ENCODE results near the gene HOXB5.

The HOXB5 gene

GRCh38 chr17:48615047-48615962, 21.7 kb upstream of the HOXB5 start, which contains the start of gene HOXB8:
TSS of gene HOXB8 (minus strand) at chr17:48615292. CDS start at chr17:48614704, 588 bp downstream.
- no peak for DNase-seq

GRCh38 chr17:48613862-48614694, 20.5 kb upstream of the HOXB5 start:
- DNase-seq, result peak; percentile 72

GRCh38 chr17:48612854-48613691, 19.5 kb upstream of the HOXB5 start:
- peak; percentile 77 for DNase-seq

GRCh38 chr17:48612456-48612853, 18.9 kb upstream of the HOXB5 start:
- no peak for DNase-seq

- no peak for DNase-seq
Measured at GRCh38 chr17:48611681-48612455, 18.3 kb upstream of the HOXB5 start.

DNA sequence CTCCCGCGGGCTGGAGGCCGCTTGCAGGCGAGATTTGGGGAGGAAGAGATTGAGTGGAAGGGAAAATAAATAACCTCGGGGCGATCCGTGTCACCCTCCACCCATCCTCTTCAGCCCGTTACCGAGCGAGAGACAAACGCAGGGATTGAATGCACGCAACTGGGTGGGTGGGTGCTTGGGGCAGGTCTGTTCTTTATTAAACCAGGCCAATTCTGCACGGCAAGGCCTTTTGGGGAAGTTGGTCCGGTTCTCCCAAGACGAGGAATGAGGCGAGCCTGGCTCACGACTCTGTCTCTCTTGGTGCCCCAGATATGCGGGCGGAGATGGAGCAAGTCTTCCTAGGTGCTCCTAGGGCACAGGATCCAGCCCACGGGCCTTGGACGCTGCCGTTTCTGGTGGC, 17.6 kb upstream of the HOXB5 start:
- DNase-seq, result no peak

- DNase-seq, result peak; percentile 87
Measured at GRCh38 chr17:48610282-48611211, 17.0 kb upstream of the HOXB5 start, which contains the start of gene HOXB7. TSS of gene HOXB7 (minus strand) at chr17:48611017. CDS start at chr17:48610918, 99 bp downstream.

DNA sequence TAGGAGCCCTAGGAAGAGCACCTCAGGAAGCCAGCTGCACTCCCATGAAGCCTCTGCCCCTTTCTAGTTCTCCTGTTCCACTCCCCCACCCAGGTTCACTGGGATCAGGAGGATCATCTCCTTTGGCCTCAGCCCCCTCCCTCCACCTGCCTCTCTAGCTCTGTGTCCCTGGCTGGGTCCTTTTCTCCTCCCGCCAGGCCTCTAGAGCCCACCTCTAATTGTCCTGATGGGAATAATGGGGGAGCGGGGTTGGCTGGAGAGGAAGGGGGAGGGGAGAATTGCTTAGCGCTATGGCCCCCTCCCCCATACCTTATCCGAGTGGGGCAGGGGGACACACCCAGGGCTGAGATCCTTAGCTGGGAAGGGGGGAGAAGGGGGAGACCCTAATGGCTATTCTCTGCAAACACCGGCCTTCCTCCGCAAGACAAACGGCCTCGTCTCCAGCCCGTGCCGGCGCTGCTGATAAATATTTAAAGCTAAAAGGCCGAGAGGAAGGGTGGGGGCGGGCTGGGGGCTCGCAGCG, 16.2 kb upstream of the HOXB5 start:
- DNase-seq, result no peak

- no peak for DNase-seq
Measured at GRCh38 chr17:48609033-48609432, 15.5 kb upstream of the HOXB5 start.

DNA sequence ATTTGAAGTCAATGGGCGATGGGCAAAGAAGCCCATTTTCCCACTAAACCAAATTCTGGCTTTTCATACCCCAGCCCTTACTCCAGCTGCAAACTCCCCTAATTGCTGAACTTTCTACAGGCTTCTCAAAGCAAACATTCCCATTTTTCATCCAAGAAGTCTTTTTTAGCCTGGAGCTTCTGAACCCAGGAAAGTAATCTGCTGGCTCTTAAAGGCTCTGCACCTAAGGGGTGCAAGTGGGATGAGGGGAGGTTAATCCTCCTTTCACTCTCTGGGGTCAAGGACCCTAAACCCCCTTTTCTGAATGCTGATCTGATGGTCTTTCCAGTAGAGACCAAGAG, 14.9 kb upstream of the HOXB5 start:
- DNase-seq, result no peak

DNA sequence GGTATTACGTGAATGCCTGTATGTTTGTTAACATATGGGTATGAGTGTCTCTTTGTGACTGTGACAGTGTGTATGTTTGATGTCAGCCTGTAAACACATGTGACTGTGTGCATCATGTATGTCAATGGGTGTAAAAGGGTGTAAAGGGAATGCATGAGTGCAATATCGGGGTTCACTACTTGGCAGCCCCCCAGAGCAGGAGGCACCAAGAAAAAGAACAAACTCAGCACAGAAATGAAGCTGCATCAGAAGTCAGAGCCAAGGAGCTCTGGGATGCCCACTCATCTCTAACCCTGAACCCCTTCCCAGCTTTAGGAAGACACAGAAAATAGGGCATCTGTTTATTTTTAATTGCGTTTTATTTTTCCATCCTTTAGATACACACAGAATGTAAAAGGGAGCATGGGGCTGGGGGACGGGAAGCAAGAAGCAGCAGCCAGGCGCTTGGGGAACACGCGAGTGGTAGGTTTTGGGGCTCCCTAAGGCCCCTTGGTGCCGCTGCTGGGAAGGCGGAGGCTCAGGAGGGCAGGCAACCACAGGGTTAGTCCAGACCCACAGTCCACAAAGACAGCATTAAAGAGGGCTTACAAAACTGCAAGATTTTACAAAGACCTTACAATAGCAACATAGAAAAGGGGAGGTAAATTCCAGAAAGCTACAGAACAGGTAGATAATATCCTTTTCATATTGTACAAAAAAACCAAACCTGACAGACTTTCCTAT, 13.5 kb upstream of the HOXB5 start:
- no peak for DNase-seq

DNA sequence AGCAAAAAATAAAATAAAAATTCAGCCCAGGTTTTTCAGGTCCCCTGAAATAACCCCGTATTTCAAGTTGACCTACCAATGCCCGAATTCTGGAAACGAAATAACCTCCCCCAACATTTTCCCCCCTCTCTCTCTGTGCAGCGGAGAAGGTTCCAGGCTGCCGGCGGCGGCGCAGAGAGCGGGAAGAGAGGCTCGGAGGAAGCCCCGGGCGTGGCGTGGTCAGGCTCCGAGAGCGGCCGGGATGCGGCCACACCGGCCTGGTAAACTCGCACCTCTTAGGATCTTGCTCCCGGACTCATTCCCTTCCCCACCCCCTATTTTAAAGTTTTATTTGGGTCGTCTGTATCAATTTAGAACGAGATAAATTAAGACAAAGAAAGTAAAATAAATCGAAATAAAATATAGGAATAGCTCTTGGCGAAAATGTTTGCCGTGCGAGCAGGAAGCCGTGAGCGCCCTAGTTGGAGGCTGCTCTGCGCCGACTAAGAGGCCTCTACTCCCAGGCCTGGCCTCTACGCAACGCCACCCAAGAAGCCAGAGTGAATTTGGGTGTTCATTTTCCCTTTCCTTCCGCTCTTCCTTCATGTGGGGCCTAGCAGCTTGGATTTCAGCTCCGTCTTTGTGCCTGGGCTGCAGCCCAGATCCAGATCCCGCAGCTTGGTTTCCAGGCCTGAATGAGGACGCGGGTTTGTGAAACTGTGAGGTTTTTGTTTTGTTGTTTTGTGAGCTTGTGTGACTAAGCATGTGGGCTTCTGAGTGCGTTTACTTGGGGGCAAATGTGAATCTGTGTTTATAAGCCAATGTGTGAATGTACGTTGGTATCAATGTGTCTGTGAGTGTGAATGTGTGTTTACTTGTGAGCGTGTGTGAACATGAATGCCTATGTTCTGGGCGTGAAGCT, 12.7 kb upstream of the HOXB5 start:
- DNase-seq, result no peak

DNA sequence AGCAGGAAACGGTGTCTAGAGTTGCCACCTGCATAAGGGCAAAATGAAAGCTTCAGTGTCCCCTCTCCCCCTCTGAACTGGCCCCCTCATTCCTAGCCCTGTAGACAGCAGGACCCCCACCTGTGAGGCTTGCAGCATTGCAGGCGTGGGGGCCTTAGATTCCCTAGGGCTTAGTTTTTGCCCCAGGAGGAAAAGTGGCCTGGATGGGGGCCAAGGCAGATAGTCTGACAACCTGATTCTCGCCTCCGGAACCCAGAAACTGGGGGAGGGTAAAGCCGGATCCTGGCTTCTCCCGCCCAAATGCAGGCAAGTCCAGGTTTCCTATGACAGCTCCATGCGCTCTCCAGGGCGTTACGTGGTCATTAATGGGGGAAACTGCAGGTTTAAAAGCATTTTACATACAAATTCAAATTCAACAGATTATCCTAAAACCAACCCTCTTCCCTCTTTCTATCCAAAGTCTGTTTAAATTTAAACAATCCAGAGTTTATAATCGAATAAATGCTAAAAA, 11.9 kb upstream of the HOXB5 start:
- DNase-seq, result no peak

GRCh38 chr17:48604770-48605329, 11.3 kb upstream of the HOXB5 start, which contains the start of gene HOXB6:
TSS of gene HOXB6 (minus strand) at chr17:48604986. CDS start at chr17:48598150, 6,836 bp downstream.
- DNase-seq, result no peak

GRCh38 chr17:48603959-48604769, 10.6 kb upstream of the HOXB5 start:
- DNase-seq, result no peak

- DNase-seq, result no peak
Measured at GRCh38 chr17:48601539-48602425, 8.2 kb upstream of the HOXB5 start.
